SW480 (cell line): ENCODE data around the gene PRICKLE3.

Experiments used
- DNase-seq: peaks from one replicate; pipeline ENCODE4 v3.0.0-alpha.2; 2016; ENCODE audit warnings: low spot score

The PRICKLE3 gene

GRCh38 chrX:49186125-49187027 is at the start of gene PRICKLE3:
Gene PRICKLE3, minus strand, starts transcription at chrX:49186373. Its CDS starts 76 bp downstream, at chrX:49186297.
- peak; percentile 77 for DNase-seq

- no peak for DNase-seq
These were observed 47.8 kb upstream of the PRICKLE3 start for GRCh38 chrX:49233887-49234555.

GRCh38 chrX:49233176-49233575 is 47.0 kb upstream of the PRICKLE3 start, which contains the start of gene CACNA1F:
Gene CACNA1F, minus strand, starts transcription at chrX:49233340. Its CDS starts 31 bp downstream, at chrX:49233309.
- DNase-seq = no peak

- DNase-seq = no peak
These were observed 46.4 kb upstream of the PRICKLE3 start for GRCh38 chrX:49232525-49232924.

GRCh38 chrX:49231333-49232000 is 45.3 kb upstream of the PRICKLE3 start:
- DNase-seq = no peak

- DNase-seq = peak; percentile 82
These were observed 44.5 kb upstream of the PRICKLE3 start for GRCh38 chrX:49230500-49231232.

- DNase-seq = no peak
These were observed 42.0 kb upstream of the PRICKLE3 start for GRCh38 chrX:49228185-49228584.

GRCh38 chrX:49227726-49228125 is 41.6 kb upstream of the PRICKLE3 start:
- no peak for DNase-seq

GRCh38 chrX:49226946-49227345 is 40.8 kb upstream of the PRICKLE3 start:
- DNase-seq = no peak

GRCh38 chrX:49225858-49226257 is 39.7 kb upstream of the PRICKLE3 start:
- no peak for DNase-seq

GRCh38 chrX:49221868-49222267 is 35.7 kb upstream of the PRICKLE3 start:
- DNase-seq = no peak

GRCh38 chrX:49220100-49220499 is 33.9 kb upstream of the PRICKLE3 start:
- no peak for DNase-seq

- no peak for DNase-seq
These were observed 28.9 kb upstream of the PRICKLE3 start for GRCh38 chrX:49214996-49215526.

GRCh38 chrX:49214416-49214815 is 28.2 kb upstream of the PRICKLE3 start:
- DNase-seq = no peak

- no peak for DNase-seq
These were observed 26.7 kb upstream of the PRICKLE3 start for GRCh38 chrX:49212861-49213260.

- no peak for DNase-seq
These were observed 26.0 kb upstream of the PRICKLE3 start for GRCh38 chrX:49212209-49212608.

- no peak for DNase-seq
These were observed 24.9 kb upstream of the PRICKLE3 start for GRCh38 chrX:49211074-49211473.

- no peak for DNase-seq
These were observed 24.2 kb upstream of the PRICKLE3 start for GRCh38 chrX:49210406-49210805.

- DNase-seq = no peak
These were observed 23.5 kb upstream of the PRICKLE3 start for GRCh38 chrX:49209434-49210251.

GRCh38 chrX:49208399-49208798 is 22.2 kb upstream of the PRICKLE3 start:
- no peak for DNase-seq

GRCh38 chrX:49206543-49206942 is 20.4 kb upstream of the PRICKLE3 start:
- no peak for DNase-seq
